Naive thymus-derived CD4-positive, alpha-beta T cell (primary cell): ENCODE data around the gene CPNE6. TPM values are rescaled to one million over a fixed set of nuclear protein-coding genes. Genes with fewer than 3 reads are reported as not detected.
A peak's percentile ranks its signal among the peaks of the same experiment; 100 is the strongest.

Experiments
- ATAC-seq: fragments of 150-1000 bp; cut with Tn5 transposase; 2 replicates; pipeline ENCODE4 v1.10.0; 2021; ENCODE audit warnings: mild to moderate bottlenecking, moderate library complexity
- CTCF ChIA-PET: fragments of 350-600 bp; sonication (Branson Sonifier 250); formaldehyde crosslinking; loops from one replicate; lab custom pipeline; 2021; ENCODE audit warnings: antibody characterized with exemption; lab: Charles Lee
- POLR2A ChIA-PET: fragments of 350-600 bp; sonication (Branson Sonifier 250); formaldehyde crosslinking; loops from one replicate; lab custom pipeline; 2021; ENCODE audit warnings: antibody characterized with exemption, inconsistent platforms; lab: Charles Lee
- DNase-seq, 9 donors: peaks; one replicate each; pipeline versions ENCODE4 v3.0.0 to v3.0.0-alpha.2; 2020 to 2022; ENCODE audit warnings: mixed read lengths in 1 of 9
- H3K27ac ChIP-seq: one replicate; pipeline ENCODE4 v1.7.0; 2013; ENCODE audit warnings: mild to moderate bottlenecking, low read depth, low read length, moderate library complexity
- H3K27me3 ChIP-seq, 2 donors: one replicate each; pipeline ENCODE4 v1.7.0; 2013; ENCODE audit warnings: low read length in 2 of 2, mild to moderate bottlenecking in 2 of 2, moderate library complexity in 2 of 2; ENCODE audit not compliant: control insufficient read depth in 2 of 2, insufficient read depth in 2 of 2
- H3K36me3 ChIP-seq, 3 experiments: 1 replicate in 2 of 3; 2 replicates in 1 of 3; pipeline ENCODE4 v1.7.0; 2013; ENCODE audit warnings: low read length in 3 of 3, mild to moderate bottlenecking in 3 of 3, moderate library complexity in 1 of 3; ENCODE audit not compliant: insufficient read depth in 3 of 3, control insufficient read depth in 2 of 3
- H3K4me1 ChIP-seq, 2 donors: one replicate each; pipeline ENCODE4 v1.7.0; 2013; ENCODE audit warnings: low read length in 2 of 2, mild to moderate bottlenecking in 2 of 2, moderate library complexity in 1 of 2; ENCODE audit not compliant: control insufficient read depth in 2 of 2, insufficient read depth in 2 of 2
- H3K4me3 ChIP-seq: 2 replicates; pipeline ENCODE4 v1.7.0; 2013; ENCODE audit warnings: mild to moderate bottlenecking, low read length
- H3K9me3 ChIP-seq, 3 experiments: 1 replicate in 2 of 3; 2 replicates in 1 of 3; pipeline ENCODE4 v1.7.0; 2013; ENCODE audit warnings: low read length in 3 of 3; ENCODE audit not compliant: control insufficient read depth in 2 of 3
- H3K27ac Mint-ChIP-seq, 9 donors: one replicate each; pipeline ENCODE4 v1.8.0; 2020 to 2022; ENCODE audit warnings: mixed read lengths in 9 of 9, mild to moderate bottlenecking in 8 of 9, moderate library complexity in 5 of 9, inconsistent platforms in 2 of 9
- H3K27me3 Mint-ChIP-seq, 5 donors: one replicate each; pipeline ENCODE4 v1.8.0; 2021 to 2022; ENCODE audit warnings: mixed read lengths in 5 of 5, mild to moderate bottlenecking in 1 of 5
- H3K36me3 Mint-ChIP-seq, 5 donors: one replicate each; pipeline ENCODE4 v1.8.0; 2020 to 2022; ENCODE audit warnings: mixed read lengths in 5 of 5, mild to moderate bottlenecking in 3 of 5, inconsistent platforms in 1 of 5
- H3K4me1 Mint-ChIP-seq, 7 donors: one replicate each; pipeline ENCODE4 v1.8.0; 2020 to 2022; ENCODE audit warnings: mixed read lengths in 7 of 7, mild to moderate bottlenecking in 3 of 7, inconsistent platforms in 1 of 7
- H3K4me3 Mint-ChIP-seq, 10 donors: one replicate each; pipeline ENCODE4 v1.8.0; 2020 to 2022; ENCODE audit warnings: mild to moderate bottlenecking in 10 of 10, mixed read lengths in 10 of 10, moderate library complexity in 6 of 10, inconsistent platforms in 2 of 10
- H3K9me3 Mint-ChIP-seq, 11 donors: one replicate each; pipeline ENCODE4 v1.8.0; 2020 to 2022; ENCODE audit warnings: mixed read lengths in 11 of 11, mild to moderate bottlenecking in 4 of 11, inconsistent platforms in 1 of 11, moderate library complexity in 1 of 11
- intact Hi-C, 2 donors: fragments of 100-400 bp; cut with micrococcal nuclease; formaldehyde crosslinking; loops; one replicate each; pipeline ENCODE4 v1.15.1; 2023
- polyA plus RNA-seq, 2 donors: library from polyadenylated mRNA; unstranded; fragments of 300-500 nt; fragmentation: Illumina TruSeq; gene quantifications; one replicate each; pipeline ENCODE4 v1.2.3, GENCODE V29; 2021
- total RNA-seq, 6 experiments: library from RNA in 5 of 6; stranded (reverse) in 5 of 6; gene quantifications; 1 replicate in 5 of 6; 2 replicates in 1 of 6; pipeline ENCODE4 v1.2.3 and lab custom pipeline; 2021 to 2026

The CPNE6 gene
- total and polyA plus RNA-seq, 7 experiments from 2014 or later: 0.12 TPM; not detected in 6

DNA sequence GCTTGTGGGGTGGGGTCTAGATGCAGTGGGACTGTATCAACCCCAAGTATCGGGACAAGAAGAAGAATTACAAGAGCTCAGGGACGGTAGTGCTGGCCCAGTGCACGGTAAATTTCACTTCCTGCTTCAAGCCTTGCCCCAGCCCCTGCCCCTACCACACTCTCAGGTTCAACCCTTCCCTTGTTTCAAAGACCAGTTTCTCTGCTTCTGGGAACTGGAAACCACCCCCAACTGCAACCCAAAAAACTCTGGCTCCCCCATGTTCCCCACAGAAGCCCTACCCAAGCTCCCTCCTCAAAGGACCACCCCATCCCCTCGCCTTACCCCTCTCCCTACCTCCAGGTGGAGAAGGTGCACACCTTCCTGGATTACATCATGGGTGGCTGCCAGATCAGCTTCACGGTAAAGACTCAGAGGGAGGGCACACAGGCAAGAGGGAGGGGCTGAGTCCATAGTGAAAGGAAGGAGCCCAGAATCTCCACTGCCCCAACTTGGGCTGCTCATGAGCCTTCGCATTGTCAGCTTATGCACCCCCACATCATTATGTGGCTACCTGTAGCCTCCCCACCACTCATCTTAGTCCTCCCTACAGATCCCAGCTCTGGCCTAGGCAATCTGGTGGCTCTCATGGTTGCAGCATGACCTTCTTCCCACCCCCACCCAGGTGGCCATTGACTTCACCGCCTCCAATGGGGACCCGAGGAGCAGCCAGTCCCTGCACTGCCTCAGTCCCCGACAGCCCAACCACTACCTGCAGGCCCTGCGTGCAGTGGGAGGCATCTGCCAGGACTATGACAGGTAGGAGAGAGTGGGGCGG is 4.3 kb downstream of the CPNE6 start:
- Mint-ChIP-seq H3K27ac (no peak overlapping the region), H3K4me1 (peaks cover 6 to 18% (median 7%) of the 10 kb centered on the region in 7 donors), H3K36me3 (no peaks in the 10 kb centered on the region), H3K9me3 (no peaks in the 10 kb centered on the region), H3K27me3 (peaks cover 0 to 6% (median 4%) of the 10 kb centered on the region in 5 donors), H3K4me3 (peak overlapping the region in 1 of 10 donors; percentile 7)
- CTCF ChIA-PET: interaction anchor here (0.7 to 1.2 kb wide), 4 partner anchors 14 to 357 kb away, joined by 3 to 4 read pairs (median 4); no protein-coding TSS in a partner anchor
- H3K27me3 ChIP-seq: no peaks in the 10 kb centered on the region
- peaks cover 5 to 6% of the 10 kb centered on the region in 2 donors for H3K4me1 ChIP-seq
- H3K9me3 ChIP-seq: no peaks in the 10 kb centered on the region
- no peak overlapping the region for H3K4me3 ChIP-seq
- POLR2A ChIA-PET: no interaction called here
- DNase-seq (no peak), ATAC-seq (no peak)
- H3K36me3 ChIP-seq: no peaks in the 10 kb centered on the region
- H3K27ac ChIP-seq: no peak overlapping the region
- intact Hi-C loops: no loop called here

DNA sequence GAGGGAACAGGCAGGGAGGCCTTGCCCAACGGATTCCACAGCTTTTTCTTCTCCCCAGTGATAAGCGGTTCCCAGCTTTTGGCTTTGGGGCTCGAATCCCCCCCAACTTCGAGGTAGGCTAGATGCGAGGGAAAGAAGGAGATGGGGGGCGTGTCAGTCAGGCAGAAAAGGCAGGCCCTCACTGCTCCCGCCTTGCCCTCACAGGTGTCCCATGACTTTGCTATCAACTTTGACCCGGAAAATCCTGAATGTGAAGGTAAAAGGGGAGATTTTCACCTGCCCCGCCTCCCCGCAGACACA is 4.9 kb downstream of the CPNE6 start:
- no peak overlapping the region for H3K4me3 Mint-ChIP-seq
- peaks cover 8 to 21% (median 10%) of the 10 kb centered on the region in 7 donors for H3K4me1 Mint-ChIP-seq
- Histone ChIP-seq H3K4me3 (no peak overlapping the region), H3K36me3 (no peaks in the 10 kb centered on the region), H3K27me3 (no peaks in the 10 kb centered on the region), H3K9me3 (no peaks in the 10 kb centered on the region), H3K27ac (no peak overlapping the region), H3K4me1 (peaks cover 7 to 9% of the 10 kb centered on the region in 2 donors)
- H3K9me3 Mint-ChIP-seq: no peaks in the 10 kb centered on the region
- H3K27ac Mint-ChIP-seq: no peak overlapping the region
- DNase-seq (no peak), ATAC-seq (no peak)
- intact Hi-C loops: no loop called here
- POLR2A ChIA-PET: no interaction called here
- CTCF ChIA-PET: interaction anchor here (1.1 kb wide), 1 partner anchor 19 kb away, joined by 4 read pairs; no protein-coding TSS in a partner anchor
- peaks cover 0 to 6% (median 0%) of the 10 kb centered on the region in 5 donors for H3K27me3 Mint-ChIP-seq
- no peaks in the 10 kb centered on the region for H3K36me3 Mint-ChIP-seq

DNA sequence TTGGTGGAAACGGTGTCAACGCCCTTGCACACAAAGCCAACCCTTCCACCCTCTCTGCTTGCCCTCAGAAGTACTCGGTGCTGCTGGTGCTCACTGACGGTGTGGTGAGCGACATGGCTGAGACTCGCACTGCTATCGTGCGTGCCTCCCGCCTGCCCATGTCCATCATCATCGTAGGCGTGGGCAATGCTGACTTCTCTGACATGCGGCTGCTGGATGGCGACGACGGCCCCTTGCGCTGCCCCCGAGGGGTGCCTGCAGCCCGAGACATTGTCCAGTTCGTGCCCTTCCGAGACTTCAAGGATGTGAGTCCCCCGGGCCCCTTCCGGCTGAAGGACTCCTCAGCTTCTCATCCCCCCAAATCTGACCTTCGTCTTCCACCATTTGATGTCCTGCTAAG is 5.7 kb downstream of the CPNE6 start:
- CTCF ChIA-PET: no interaction called here
- H3K4me3 ChIP-seq: no peak overlapping the region
- no peak for DNase-seq
- Mint-ChIP-seq H3K4me1 (peaks cover 12 to 24% (median 14%) of the 10 kb centered on the region in 7 donors), H3K27me3 (peaks cover 0 to 8% (median 0%) of the 10 kb centered on the region in 5 donors), H3K36me3 (no peaks in the 10 kb centered on the region), H3K4me3 (no peak overlapping the region), H3K9me3 (no peaks in the 10 kb centered on the region), H3K27ac (no peak overlapping the region)
- no peaks in the 10 kb centered on the region for H3K27me3 ChIP-seq
- POLR2A ChIA-PET: no interaction called here
- peaks cover 7 to 14% of the 10 kb centered on the region in 2 donors for H3K4me1 ChIP-seq
- intact Hi-C loops: no loop called here
- no peak for ATAC-seq
- no peak overlapping the region for H3K27ac ChIP-seq
- no peaks in the 10 kb centered on the region for H3K9me3 ChIP-seq
- H3K36me3 ChIP-seq: no peaks in the 10 kb centered on the region

DNA sequence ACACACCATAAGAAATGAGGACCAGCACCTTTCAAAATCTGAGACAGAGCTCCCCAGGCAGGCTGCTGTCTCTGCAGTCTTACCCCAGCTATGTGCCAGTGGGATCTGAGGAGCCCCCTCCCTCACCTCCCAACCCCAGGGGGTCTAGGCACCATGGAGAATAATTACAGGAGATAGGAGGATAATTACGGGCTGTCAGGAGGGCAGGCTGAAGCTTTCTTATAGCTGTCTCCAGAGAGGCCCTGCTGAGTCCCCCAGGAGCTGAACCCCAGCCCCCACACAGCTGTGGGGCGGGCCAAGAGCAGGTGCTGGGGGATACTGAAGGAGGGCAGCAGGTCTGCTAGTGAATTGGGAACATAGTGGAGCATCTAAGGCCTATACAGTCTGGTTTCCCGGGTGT is 6.8 kb downstream of the CPNE6 start:
- ChIA-PET POLR2A (no interaction called here), CTCF (interaction anchor here (6.2 kb wide), 1 partner anchor 13 kb away, joined by 49 read pairs; no protein-coding TSS in a partner anchor)
- no peak overlapping the region for H3K27ac ChIP-seq
- Mint-ChIP-seq H3K4me1 (peaks cover 15 to 26% (median 17%) of the 10 kb centered on the region in 7 donors), H3K9me3 (no peaks in the 10 kb centered on the region), H3K36me3 (no peaks in the 10 kb centered on the region), H3K4me3 (no peak overlapping the region), H3K27me3 (peaks cover 0 to 16% (median 0%) of the 10 kb centered on the region in 5 donors), H3K27ac (peak overlapping the region in 3 of 9 donors; percentile 23 to 62 (median 38))
- ATAC-seq (no peak), DNase-seq (no peak)
- H3K27me3 ChIP-seq: no peaks in the 10 kb centered on the region
- H3K9me3 ChIP-seq: no peaks in the 10 kb centered on the region
- H3K4me1 ChIP-seq: peaks cover 7 to 14% of the 10 kb centered on the region in 2 donors
- H3K36me3 ChIP-seq: no peaks in the 10 kb centered on the region
- intact Hi-C loops: no loop called here
- no peak overlapping the region for H3K4me3 ChIP-seq

DNA sequence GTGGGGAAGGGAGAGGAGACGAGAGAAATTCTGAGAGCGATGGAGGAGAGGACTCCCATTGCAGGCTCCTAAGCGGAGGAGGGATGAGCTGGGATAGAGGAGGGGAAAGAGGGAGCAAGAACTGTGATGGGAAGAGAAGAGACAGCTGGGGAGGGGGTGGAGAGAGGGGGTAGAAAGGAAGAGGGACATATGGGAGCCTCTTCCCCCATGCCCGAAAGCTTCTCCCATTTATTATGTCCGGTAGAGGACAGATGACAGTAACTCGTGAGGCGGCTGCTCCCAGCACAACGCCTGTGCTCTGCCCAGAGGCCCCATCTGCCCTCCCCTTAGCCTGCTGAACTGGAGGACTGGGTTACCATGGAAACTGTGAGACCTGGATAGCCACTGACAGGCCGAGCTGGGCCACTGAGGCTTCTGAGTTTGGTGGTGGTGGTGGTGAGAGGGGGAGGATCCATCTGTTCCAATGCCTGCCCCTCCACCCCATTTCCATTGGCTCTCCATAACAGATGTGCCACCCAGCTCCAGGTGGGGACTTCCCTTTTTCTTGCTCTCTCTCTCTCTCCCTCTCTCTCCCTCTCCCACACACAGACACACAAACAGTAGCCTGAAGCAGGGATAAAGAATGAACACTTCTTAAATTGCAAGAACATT is 8.3 kb downstream of the CPNE6 start:
- DNase-seq (no peak), ATAC-seq (no peak)
- peaks cover 16 to 26% (median 18%) of the 10 kb centered on the region in 7 donors for H3K4me1 Mint-ChIP-seq
- H3K27me3 Mint-ChIP-seq: peaks cover 0 to 20% (median 0%) of the 10 kb centered on the region in 5 donors
- ChIA-PET CTCF (interaction anchor here (0.6 to 6.2 kb wide), 7 partner anchors 12 to 623 kb away, joined by 3 to 49 read pairs (median 5); partner anchors contain the start of genes CIDEB and PCK2), POLR2A (interaction anchor here (0.9 to 5.1 kb wide), 10 partner anchors 14 to 378 kb away, joined by 3 to 80 read pairs (median 3); partner anchors contain the start of genes DCAF11, EMC9, NRL and PCK2)
- H3K4me3 Mint-ChIP-seq: peak overlapping the region in 5 of 10 donors; percentile 41 to 88 (median 81)
- no peak overlapping the region for H3K27ac ChIP-seq
- H3K4me3 ChIP-seq: no peak overlapping the region
- H3K4me1 ChIP-seq: peaks cover 7 to 14% of the 10 kb centered on the region in 2 donors
- intact Hi-C loops: loop anchor here in 1 of 2 donors (2.0 kb wide), 1 partner anchor 29 kb away; no protein-coding TSS in a partner anchor
- H3K27ac Mint-ChIP-seq: peak overlapping the region in 7 of 9 donors; percentile 19 to 89 (median 56)
- no peaks in the 10 kb centered on the region for H3K9me3 ChIP-seq
- no peaks in the 10 kb centered on the region for H3K9me3 Mint-ChIP-seq
- H3K27me3 ChIP-seq: no peaks in the 10 kb centered on the region
- H3K36me3 Mint-ChIP-seq: no peaks in the 10 kb centered on the region
- H3K36me3 ChIP-seq: no peaks in the 10 kb centered on the region

DNA sequence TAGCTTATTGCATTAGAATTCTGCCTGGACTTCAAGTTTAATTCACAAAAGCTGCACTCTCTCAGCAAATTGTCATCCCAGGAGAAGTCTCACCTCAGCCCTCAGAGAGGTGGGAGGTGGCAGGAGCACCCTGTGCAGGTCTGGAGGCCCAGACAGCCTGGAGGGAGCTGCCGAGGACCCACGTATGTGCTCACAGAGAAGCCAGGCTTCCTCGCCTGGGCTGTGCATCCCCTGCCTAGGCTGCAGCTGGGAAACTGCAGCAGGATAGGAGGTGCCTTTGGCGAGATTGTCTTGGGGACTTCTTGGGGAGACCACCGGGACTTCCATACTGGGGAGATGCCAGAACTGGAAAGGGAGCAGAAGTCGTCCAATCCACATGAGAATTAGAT is 8.8 kb downstream of the CPNE6 start:
- H3K9me3 ChIP-seq: no peaks in the 10 kb centered on the region
- ATAC-seq (no peak), DNase-seq (no peak)
- peak overlapping the region in 8 of 9 donors; percentile 29 to 89 (median 82) for H3K27ac Mint-ChIP-seq
- ChIA-PET POLR2A (interaction anchor here (1.0 to 5.1 kb wide), 20 partner anchors 10 to 377 kb away, joined by 3 to 80 read pairs (median 4); partner anchors contain the start of genes CARMIL3, DCAF11, DHRS4 and EMC9), CTCF (interaction anchor here (0.7 to 6.2 kb wide), 7 partner anchors 11 to 228 kb away, joined by 3 to 49 read pairs (median 5); partner anchors contain the start of genes CIDEB and PCK2)
- no peaks in the 10 kb centered on the region for H3K36me3 ChIP-seq
- H3K27me3 Mint-ChIP-seq: peaks cover 0 to 20% (median 0%) of the 10 kb centered on the region in 5 donors
- H3K9me3 Mint-ChIP-seq: no peaks in the 10 kb centered on the region
- peak overlapping the region; percentile 68 to 90 (median 85) for H3K4me3 Mint-ChIP-seq
- no peaks in the 10 kb centered on the region for H3K36me3 Mint-ChIP-seq
- no peak overlapping the region for H3K4me3 ChIP-seq
- H3K27ac ChIP-seq: no peak overlapping the region
- peaks cover 7 to 14% of the 10 kb centered on the region in 2 donors for H3K4me1 ChIP-seq
- H3K27me3 ChIP-seq: no peaks in the 10 kb centered on the region
- H3K4me1 Mint-ChIP-seq: peaks cover 16 to 26% (median 18%) of the 10 kb centered on the region in 7 donors
- intact Hi-C loops: loop anchor here in 1 of 2 donors (2.0 kb wide), 1 partner anchor 29 kb away; no protein-coding TSS in a partner anchor
